Measurements from ENCODE around the gene LLGL2.

The LLGL2 gene

GRCh38 chr17:75623386-75623785 lies 97.9 kb downstream of the LLGL2 start:
- TF ChIP-seq, protein P1, sequence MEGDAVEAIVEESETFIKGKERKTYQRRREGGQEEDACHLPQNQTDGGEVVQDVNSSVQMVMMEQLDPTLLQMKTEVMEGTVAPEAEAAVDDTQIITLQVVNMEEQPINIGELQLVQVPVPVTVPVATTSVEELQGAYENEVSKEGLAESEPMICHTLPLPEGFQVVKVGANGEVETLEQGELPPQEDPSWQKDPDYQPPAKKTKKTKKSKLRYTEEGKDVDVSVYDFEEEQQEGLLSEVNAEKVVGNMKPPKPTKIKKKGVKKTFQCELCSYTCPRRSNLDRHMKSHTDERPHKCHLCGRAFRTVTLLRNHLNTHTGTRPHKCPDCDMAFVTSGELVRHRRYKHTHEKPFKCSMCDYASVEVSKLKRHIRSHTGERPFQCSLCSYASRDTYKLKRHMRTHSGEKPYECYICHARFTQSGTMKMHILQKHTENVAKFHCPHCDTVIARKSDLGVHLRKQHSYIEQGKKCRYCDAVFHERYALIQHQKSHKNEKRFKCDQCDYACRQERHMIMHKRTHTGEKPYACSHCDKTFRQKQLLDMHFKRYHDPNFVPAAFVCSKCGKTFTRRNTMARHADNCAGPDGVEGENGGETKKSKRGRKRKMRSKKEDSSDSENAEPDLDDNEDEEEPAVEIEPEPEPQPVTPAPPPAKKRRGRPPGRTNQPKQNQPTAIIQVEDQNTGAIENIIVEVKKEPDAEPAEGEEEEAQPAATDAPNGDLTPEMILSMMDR (IDR thresholded peaks at IDR 0.05; ENCODE audit: low read depth, low read length) = no peak
- no peak overlapping the region for H3K4me3 ChIP-seq (ENCODE audit: low read depth, low read length)

DNA sequence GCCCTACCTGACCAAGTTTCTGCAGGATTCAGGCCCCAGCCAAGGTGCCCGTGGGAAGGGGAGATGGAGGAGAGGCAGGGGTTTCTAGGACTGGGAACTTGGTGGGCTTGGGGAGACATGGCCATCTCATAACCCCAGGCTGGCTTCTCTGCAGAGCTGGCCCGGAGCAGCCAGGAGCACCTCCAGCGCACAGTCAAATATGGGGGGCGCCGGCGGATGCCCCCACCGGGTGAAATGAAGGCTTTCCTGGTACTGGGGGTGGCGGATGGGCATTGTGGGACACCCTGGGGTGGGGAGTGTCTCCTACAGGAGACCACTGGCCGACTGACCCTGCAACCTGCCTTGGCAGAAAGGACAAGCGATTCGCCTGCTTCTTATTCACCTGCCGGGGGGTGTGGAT lies 98.5 kb downstream of the LLGL2 start:
- TF ChIP-seq, protein P1 (IDR thresholded peaks at IDR 0.05; ENCODE audit: low read depth, low read length) = no peak
- no peak overlapping the region for H3K4me3 ChIP-seq (ENCODE audit: low read depth, low read length)

Measured in WI38 (cell line).